Measurements from ENCODE around the gene ARF3. TPM values are rescaled to one million over a fixed set of nuclear protein-coding genes. Genes with fewer than 3 reads are reported as not detected.
"Not testable (repeated sequence)": the region's sequence is repeated elsewhere in the genome, so short reads cannot be mapped to it uniquely, and the experiment has no call there.

Gene ARF3
- total RNA-seq, 1 donor from 2014 or later = 24.6 TPM

DNA sequence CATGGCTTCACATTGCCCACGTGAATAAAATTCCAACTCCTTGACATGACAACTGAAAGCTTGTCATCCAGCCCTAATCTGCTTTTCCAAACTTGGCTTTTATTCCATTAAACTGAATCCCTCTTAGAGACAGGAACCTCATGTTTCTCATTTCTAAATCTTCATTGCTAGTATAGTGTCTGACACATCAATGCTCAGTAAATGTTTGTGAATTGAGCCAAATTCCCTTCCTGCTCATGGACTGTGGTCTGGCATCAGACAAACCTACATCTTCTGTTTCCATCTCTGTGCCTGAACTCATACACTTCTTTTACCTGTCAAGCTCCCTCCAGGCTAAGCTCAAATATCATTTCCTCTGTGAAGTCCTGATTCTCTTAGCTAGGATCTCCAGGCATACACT, 27.7 kb downstream of the ARF3 start:
- DNase-seq = no peak

DNA sequence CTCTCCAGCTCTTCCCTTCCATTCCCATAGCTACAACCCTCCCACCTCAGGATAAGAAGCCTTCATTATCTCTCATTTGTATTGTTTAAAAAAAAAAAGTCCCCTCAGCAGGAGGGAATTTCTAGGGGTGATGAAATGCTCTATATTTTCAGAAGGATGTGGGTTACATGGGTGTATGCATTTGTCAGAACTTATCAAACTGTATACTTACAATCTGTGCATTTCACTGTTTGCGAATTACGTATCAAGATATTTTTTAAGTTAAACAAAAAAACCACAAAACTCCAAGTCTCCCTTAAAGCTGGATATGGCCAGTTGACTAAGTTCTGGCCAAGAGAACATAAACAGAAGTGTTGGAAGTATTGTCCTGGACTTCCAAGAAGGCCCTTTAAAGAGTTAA, 30.0 kb downstream of the ARF3 start:
- DNase-seq = no peak

DNA sequence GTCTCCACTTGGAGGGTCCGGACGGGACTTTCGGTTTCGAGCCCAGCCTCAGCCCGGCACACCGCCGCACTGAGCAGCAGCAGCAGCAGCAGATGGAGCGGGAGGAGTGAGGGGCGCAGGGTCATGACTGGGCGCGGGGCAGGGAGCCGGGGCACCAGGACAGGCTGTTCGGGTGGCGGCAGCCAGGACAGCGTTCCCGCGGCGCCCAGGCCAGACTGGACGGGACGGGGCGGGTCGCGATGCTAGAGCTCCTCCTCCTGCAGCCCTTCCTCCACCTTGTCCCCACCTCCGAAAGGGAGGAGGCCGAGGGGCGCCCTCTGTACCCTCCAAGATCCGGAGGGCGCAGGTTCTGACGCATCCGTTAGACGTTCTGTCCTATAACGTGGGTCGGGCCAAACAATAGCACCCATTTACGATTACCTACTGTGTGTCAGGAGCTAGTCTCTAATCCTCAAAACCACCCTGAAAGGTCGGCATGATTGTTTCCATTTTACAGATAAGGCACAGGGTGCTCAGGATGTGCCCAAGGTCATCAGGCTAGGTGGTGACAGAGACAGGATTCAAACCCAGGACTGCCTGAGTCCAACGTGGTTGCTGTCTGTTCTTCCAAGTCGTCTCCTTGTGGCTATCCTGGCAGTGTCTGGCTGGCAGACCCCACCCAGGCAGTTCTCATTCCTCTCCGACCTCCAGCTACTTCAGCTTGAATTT, 31.8 kb downstream of the ARF3 start, which contains the start of gene FKBP11:
TSS of gene FKBP11 (minus strand) at position 189 of the 708 bp plus-strand sequence. CDS start at position 125, 64 bp downstream.
- no peak for DNase-seq

DNA sequence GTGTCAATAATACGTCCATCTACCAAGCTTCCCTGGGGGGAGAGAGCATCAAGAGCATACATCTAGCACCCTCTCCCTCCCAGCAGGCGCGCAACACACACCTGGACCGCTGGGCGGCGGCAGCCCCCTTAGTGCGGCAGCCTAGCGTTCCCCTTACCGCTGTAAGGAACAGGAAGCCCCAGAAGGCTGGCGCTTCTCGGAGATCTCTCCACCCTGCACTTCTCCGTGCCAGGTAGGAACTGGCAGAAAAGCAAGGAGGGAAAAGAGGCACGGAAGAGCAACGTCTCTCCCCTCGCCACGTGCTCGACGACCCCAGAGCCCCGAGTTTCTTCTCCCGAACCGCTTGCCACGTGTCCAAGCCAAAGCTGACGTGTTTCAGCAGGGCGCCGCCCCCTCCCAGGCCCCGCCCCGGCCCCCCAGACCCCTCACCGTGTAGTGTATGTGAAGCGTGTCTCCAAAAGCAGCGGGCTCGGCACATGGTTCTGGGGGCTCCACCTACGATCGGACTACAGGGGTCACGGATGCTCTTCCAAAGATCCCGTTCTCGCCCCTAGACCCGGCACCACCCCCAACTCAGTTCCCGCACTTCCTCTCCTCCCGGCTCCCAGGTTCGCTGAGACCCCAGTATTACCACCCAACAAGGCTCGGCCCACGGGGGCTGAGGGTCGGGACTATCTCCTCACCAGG, 32.5 kb downstream of the ARF3 start:
- peak; percentile 19 for DNase-seq

DNA sequence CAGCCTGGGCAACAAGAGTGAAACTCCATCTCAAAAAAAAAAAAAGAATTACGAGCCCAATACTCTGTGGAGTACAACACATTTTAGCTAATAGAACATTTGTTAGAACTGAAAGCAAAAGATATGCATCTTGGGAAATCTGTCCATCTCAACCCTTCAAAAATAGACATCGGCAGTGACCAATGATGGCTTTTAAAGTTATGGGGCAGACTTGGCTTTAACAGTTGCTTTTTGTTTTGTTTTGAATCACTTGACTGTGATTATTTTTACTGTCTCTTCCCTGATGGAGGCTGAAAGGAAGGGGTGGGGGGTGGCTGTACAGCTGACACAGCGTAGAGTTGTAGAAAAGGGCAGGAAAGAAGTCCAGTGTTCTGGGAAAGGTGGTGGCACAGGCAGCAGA, 34.2 kb downstream of the ARF3 start:
- DNase-seq = no peak

DNA sequence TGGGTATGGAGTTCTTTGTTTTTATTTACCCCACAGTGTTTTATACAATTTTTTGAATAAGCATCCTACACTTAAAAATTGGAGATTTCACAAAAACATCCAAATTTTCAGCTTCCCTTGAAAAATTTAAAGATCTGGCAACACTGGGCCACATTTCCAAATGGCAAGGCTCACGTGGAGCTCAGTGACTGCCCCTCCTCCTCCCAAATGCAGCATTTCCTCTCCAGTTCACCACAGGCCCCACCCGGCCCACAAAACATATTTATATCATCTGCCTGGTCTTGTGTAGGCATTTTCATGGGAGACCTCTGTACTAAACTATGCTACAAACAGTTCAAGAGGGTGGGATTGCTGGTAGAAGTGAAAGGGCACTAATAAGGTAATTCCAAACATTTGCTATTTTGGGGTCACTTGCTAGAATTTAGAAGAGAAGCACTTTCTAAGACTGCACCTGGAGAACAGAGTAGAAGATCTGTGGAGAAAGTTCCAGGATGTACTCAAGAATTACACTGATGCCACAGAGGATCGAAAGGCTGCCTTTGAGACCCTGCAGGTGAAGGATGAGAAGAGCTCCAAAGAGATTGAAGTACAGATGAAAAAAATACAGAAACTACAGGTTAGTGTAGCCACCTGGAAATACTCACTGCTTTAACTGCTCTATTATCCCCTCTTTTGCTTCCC, 39.3 kb downstream of the ARF3 start:
- DNase-seq = no peak

DNA sequence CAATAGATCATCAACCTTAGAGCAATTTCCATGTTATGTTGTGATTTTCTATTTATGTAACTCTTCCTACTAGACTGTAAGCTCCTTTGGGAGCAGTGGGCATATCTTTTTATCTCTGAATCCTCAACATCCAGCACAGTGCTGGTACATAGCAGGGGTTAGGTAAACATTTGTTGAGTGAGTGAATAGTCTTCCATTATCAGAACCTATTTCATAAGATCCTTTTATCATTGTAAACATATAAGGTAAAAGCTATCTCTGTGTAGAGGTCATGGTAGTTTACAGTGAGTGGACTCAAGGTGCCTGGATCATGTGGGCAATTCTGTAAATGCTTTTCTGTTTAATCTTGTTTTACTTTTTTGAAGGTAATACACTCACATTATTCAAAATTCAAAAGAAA, 47.1 kb downstream of the ARF3 start:
- no peak for DNase-seq

DNA sequence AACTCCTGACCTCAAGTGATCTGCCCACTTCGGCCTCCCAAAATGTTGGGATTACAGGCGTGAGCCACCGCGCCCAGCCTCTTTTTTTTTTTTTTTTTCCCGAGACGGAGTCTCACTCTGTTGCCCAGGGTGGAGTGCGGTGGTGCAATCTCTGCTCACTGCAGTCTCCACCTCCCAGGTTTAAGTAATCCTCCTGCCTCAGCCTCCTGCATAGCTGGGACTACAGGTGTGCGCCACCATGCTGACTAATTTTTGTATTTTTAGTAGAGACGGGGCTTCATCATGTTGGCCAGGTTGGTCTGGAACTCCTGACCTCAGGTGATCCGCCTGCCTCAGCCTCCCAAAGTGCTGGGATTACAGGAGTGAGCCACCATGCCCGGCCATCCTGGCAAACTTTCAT, 47.6 kb downstream of the ARF3 start:
- not testable (repeated sequence) for DNase-seq

DNA sequence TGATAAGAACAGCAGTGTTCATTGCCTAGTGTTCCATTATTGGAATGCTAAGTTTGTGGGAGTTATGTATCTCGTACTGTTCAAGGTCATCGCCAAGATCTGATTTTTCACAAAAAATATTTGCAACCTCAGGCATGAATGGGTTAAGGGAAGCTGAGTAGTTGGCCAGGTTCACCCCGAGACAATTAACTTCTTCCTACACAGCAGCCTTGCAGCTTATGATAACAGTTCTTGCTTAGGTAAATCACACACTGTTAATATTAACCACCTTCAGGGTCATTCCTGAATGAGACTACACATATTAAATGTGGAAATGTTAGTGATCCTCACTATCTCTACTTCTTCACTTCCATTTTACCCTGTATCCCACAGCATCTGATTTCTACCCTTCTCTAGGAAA, 50.0 kb downstream of the ARF3 start:
- no peak for DNase-seq

DNA sequence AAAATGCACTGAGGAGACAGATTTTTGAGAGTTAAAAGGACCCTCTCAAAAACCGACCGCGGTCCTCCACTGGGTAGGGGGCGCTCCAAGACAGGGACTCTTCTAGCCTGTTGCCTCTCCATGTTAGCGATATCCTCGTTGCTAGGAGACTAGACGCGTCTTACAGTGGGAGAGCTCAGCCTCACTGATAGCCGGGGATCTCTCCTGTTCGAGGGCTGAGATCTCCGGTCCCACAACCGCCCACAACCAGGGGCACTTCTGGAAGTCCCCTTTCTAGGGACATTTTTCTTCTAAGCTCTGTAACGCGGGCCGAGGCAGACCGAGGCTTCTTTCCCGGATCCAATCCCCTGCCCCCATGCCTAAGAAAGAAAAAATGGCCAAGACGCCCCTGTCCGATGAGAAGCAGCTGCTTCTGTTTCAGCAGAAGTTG, 53.3 kb downstream of the ARF3 start:
- peak; percentile 89 for DNase-seq

DNA sequence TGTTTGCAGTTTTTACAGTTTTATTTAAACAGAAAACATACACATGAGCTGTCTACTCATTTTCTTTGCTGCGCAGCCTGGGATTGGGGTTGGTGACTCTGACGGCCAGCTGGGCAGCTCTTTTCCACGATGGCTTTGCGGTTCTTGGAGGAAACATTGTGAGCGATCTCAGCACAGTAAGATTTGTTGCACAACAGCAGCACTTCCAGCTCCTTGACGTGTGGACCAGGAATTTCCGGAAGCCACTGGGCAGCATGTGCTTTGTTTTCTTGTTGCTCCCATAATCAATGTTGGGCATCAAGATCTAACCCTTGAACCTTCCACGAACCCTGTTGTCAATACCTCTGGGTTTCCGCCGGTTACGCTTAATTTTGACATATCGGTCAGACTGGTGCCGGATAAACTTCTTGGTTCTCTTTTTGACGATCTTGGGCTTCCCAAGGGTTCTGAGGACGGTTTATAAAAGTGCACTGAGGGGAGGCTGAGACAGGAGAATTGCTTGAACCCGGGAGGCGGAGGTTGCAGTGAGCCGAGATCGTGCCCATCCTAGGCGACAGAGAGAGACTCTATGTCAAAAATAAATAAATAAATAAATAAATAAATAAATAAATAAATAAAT, 53.8 kb downstream of the ARF3 start:
- no peak for DNase-seq

DNA sequence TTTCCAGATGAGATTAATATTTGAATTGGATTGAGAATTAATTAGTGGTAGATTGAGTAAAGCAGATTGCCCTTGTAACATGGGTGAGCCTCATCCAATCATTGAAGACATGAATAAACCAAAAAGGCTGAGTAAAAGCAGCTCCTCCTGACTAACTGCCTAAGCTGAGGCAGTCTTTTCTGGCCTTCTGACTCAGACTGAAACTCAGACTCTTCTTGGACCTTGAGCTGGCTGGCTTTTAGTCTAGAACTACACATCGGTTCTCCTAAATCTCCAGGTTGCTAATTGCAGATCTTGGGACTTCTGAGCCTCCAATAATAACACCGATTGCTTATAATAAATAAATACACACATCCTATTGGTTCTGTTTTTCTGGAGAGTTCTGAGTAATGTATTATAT, 56.0 kb downstream of the ARF3 start:
- DNase-seq = no peak

DNA sequence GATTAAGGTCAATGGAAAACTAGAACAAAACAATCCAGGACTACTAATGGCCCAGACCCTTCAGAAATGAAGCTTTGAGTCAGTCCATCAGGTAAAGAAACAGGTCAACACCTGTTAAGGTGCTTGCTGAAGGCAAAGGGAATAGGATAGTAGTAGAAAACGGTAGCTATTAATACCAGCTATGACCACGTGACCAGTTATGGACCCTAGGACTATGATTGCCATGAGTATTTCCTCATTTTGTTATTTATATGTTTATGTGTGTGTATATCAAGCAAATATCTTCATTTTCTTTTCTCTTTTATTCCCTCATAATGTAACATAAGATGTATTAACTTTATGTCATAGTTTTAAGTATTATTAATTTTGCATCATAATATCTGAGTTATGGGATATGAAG, 57.6 kb downstream of the ARF3 start:
- DNase-seq = no peak

DNA sequence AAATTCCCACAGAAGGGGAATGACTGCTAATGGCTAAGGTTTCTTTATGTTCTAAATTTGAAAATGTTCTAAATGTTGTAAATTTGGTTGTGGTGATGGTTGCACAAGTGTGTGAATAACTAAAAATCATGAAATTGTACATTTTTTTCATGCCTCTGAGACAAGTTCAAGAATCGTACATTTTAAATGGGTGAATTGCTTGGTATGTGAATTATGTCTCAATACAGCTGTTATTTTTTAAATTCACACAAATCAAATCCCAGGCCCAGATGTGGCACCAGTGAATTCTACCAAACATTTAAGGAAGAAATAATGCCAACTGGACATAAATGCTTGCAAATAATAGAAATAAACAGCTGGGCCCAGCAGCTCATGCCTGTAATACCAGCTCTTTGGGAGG, 63.0 kb downstream of the ARF3 start:
- no peak for DNase-seq

DNA sequence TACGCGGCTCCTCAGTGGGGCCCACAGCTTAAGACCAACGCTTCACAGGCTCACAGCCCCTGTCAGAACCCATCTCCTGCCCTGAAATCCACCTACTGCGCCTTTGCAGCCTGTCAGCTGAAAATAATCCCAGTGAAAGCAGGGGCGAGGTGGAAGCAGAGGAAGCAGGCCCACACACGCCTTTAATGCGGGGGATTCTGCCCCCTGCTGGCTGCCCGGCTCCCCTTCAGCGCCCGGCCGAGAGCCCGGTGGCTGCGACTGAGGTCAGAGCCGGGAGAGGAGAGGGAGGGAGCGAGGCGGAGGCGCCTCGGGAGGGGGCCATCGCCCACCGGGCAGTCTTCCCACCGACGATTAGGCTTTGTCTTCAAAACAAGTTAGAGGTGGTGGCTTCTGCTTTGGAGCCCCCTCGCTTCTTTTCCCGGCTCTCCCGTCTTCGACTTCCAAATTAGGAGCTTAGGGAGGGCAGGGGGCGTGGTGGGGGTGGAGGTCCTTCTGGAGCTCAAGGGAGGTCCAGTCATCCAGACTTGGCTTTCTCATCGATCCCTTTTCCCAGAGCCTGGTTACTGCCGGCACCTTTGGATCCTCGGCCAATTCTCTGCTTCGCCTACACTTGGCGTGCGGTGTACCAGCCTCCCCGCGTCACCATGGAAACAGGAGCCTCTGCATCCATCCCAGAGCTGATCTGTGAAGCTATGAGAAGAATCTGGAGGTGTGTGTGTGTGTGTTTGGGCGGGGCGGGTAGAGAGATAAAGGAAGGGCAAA, 66.4 kb downstream of the ARF3 start:
- peak; percentile 42 for DNase-seq

DNA sequence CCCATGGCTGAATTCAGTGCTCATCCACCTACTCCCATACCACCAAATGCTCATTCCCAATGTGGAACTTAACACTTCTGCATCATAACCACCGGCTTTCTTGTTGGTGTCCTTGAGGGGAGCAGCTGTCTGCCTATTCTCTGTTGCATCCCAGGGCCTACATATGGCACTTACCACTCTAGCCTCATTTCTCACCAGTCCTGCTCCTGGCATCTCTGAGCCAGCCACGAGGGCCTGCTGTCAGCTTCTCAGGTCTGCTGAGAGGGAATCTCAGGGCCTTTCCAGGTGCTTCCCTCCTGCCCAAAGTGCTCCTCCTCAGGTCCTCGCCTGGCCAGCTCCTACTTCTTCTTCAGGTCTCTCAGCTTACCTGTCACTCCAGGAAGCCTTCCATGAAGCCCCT, 67.6 kb downstream of the ARF3 start:
- no peak for DNase-seq

Small RNAs within 50 kb of the gene (small RNA-seq; reads per million reads assigned to genes)
- gene AC073610.1 (ENCODE audit: low replicate concordance) = not detected
- not detected for gene RNU6-600P (ENCODE audit: low replicate concordance)
- not detected for gene RNU6-940P (ENCODE audit: low replicate concordance)

Other genes starting within 250 kb of the ARF3 start
- gene CCNT1, start 240.8 kb downstream of the ARF3 start, total RNA-seq = 29.4 TPM
- gene ADCY6, start 168.4 kb downstream of the ARF3 start, total RNA-seq = 34.8 TPM
- gene CACNB3, start 139.0 kb downstream of the ARF3 start, total RNA-seq = 10.8 TPM
- 43.3 TPM for gene DDX23, start 105.3 kb downstream of the ARF3 start, total RNA-seq
- 1.1 TPM for gene RND1, start 91.6 kb downstream of the ARF3 start, total RNA-seq
- gene FKBP11, start 32.0 kb downstream of the ARF3 start, total RNA-seq = 16.4 TPM
- 3.8 TPM for gene WNT10B, start 14.2 kb upstream of the ARF3 start, total RNA-seq
- gene WNT1, start 20.8 kb upstream of the ARF3 start, total RNA-seq = not detected
- gene DDN, start 41.9 kb upstream of the ARF3 start, total RNA-seq = 0.69 TPM
- 33.2 TPM for gene PRKAG1, start 61.3 kb upstream of the ARF3 start, total RNA-seq
- 44.0 TPM for gene KMT2D, start 103.3 kb upstream of the ARF3 start, total RNA-seq
- 0.69 TPM for gene RHEBL1, start 112.5 kb upstream of the ARF3 start, total RNA-seq
- gene DHH, start 137.3 kb upstream of the ARF3 start, total RNA-seq = 1.2 TPM
- 39.7 TPM for gene LMBR1L, start 153.4 kb upstream of the ARF3 start, total RNA-seq
- gene TUBA1B, start 173.9 kb upstream of the ARF3 start, total RNA-seq = 503 TPM
- 312 TPM for gene TUBA1A, start 231.6 kb upstream of the ARF3 start, total RNA-seq

Measured in skin of body (tissue), 3 donors.